WTC11 (cell line): Measurements from ENCODE around the gene TMEM120A. TPM values are rescaled to one million over a fixed set of nuclear protein-coding genes. Genes with fewer than 3 reads are reported as not detected.

ENCODE experiments used
- ATAC-seq: fragments of 200-7000 bp; cut with Tn5 transposase; 2 replicates; pipeline ENCODE4 v1.10.0; 2021; ENCODE audit warnings: mild to moderate bottlenecking, moderate library complexity
- CTCF ChIA-PET: fragments of 300-600 bp; sonication (Branson Sonifier 250); formaldehyde crosslinking; loops from one replicate; lab custom pipeline; 2021; ENCODE audit warnings: antibody characterized with exemption; lab: Charles Lee
- POLR2A ChIA-PET: fragments of 350-600 bp; sonication (Branson Sonifier 250); formaldehyde crosslinking; loops from one replicate; lab custom pipeline; 2021; ENCODE audit warnings: antibody characterized with exemption; lab: Charles Lee
- DNase-seq: peaks from one replicate; pipeline ENCODE4 v3.0.0; 2021; ENCODE audit warnings: low spot score
- H3K27ac Mint-ChIP-seq: 2 replicates; pipeline ENCODE4 v1.8.0; 2021; ENCODE audit warnings: mixed read lengths
- H3K27me3 Mint-ChIP-seq: 2 replicates; pipeline ENCODE4 v1.8.0; 2021; ENCODE audit warnings: low read depth, mild to moderate bottlenecking, moderate library complexity, mixed read lengths
- H3K36me3 Mint-ChIP-seq: 2 replicates; pipeline ENCODE4 v1.8.0; 2021; ENCODE audit warnings: mixed read lengths
- H3K4me1 Mint-ChIP-seq: 2 replicates; pipeline ENCODE4 v1.8.0; 2022; ENCODE audit warnings: mixed read lengths
- H3K4me3 Mint-ChIP-seq: 2 replicates; pipeline ENCODE4 v1.8.0; 2021; ENCODE audit warnings: mild to moderate bottlenecking, moderate library complexity, mixed read lengths
- H3K9me3 Mint-ChIP-seq: 2 replicates; pipeline ENCODE4 v1.8.0; 2021; ENCODE audit warnings: mixed read lengths
- CBFB ChIP-seq: sonication (generic); formaldehyde crosslinking; IDR thresholded peaks from 2 replicates; pipeline ENCODE4 v1.8.1; 2022; ENCODE audit warnings: mild to moderate bottlenecking, low read depth, missing genetic modification reagents
- ELF4 ChIP-seq: sonication (generic); formaldehyde crosslinking; IDR thresholded peaks from 2 replicates; pipeline ENCODE4 v1.8.1; 2022; ENCODE audit warnings: low read depth, mild to moderate bottlenecking, moderate library complexity, missing genetic modification reagents
- ESRRA ChIP-seq: sonication (generic); formaldehyde crosslinking; IDR thresholded peaks from 2 replicates; pipeline ENCODE4 v1.8.1; 2022; ENCODE audit warnings: mild to moderate bottlenecking, missing genetic modification reagents, borderline replicate concordance
- FOXJ3 ChIP-seq: sonication (generic); formaldehyde crosslinking; IDR thresholded peaks from 2 replicates; pipeline ENCODE4 v1.9.0; 2021; ENCODE audit warnings: missing genetic modification reagents, mild to moderate bottlenecking, borderline replicate concordance
- IRF2 ChIP-seq: sonication (generic); formaldehyde crosslinking; IDR thresholded peaks from 2 replicates; pipeline ENCODE4 v1.8.0; 2022; ENCODE audit warnings: low read depth, missing genetic modification reagents, borderline replicate concordance
- KAT7 ChIP-seq: sonication (generic); formaldehyde crosslinking; IDR thresholded peaks from 2 replicates; pipeline ENCODE4 v1.8.1; 2023; ENCODE audit warnings: missing genetic modification reagents, mild to moderate bottlenecking, borderline replicate concordance
- MYBL2 ChIP-seq: sonication (generic); formaldehyde crosslinking; IDR thresholded peaks from 2 replicates; pipeline ENCODE4 v1.8.1; 2023; ENCODE audit warnings: mild to moderate bottlenecking, moderate library complexity, missing genetic modification reagents
- NFATC4 ChIP-seq: fragments of 250-450 bp; sonication (Bioruptor Pico); IDR thresholded peaks from 2 replicates; pipeline ENCODE4 v1.9.0; 2021; ENCODE audit warnings: mild to moderate bottlenecking
- OVOL2 ChIP-seq: fragments of 250-450 bp; sonication (Bioruptor Pico); IDR thresholded peaks from 2 replicates; pipeline ENCODE4 v1.9.0; 2021; ENCODE audit warnings: mild to moderate bottlenecking, borderline replicate concordance
- RORB ChIP-seq: fragments of 250-450 bp; sonication (Bioruptor Pico); IDR thresholded peaks from 2 replicates; pipeline ENCODE4 v1.9.0; 2021; ENCODE audit warnings: mild to moderate bottlenecking
- TEAD1 ChIP-seq: sonication (generic); formaldehyde crosslinking; IDR thresholded peaks from 2 replicates; pipeline ENCODE4 v1.8.0; 2022; ENCODE audit warnings: mild to moderate bottlenecking, missing genetic modification reagents
- ZNF121 ChIP-seq: sonication (generic); formaldehyde crosslinking; IDR thresholded peaks from 2 replicates; pipeline ENCODE4 v1.8.0; 2023; ENCODE audit warnings: missing genetic modification reagents
- total RNA-seq: library from RNA; stranded (reverse); gene quantifications from 3 replicates; pipeline ENCODE4 v1.2.3, GENCODE V29; 2021
- TF ChIP-seq, protein P1 (sequence below): sonication (generic); formaldehyde crosslinking; IDR thresholded peaks from 2 replicates; pipeline ENCODE4 v1.8.0; 2022; ENCODE audit warnings: missing genetic modification reagents
- TF ChIP-seq, protein P2 (sequence below): sonication (generic); formaldehyde crosslinking; IDR thresholded peaks from 2 replicates; pipeline ENCODE4 v1.8.0; 2023; ENCODE audit warnings: missing genetic modification reagents, mild to moderate bottlenecking, borderline replicate concordance
- TF ChIP-seq, protein P3 (sequence below): sonication (generic); formaldehyde crosslinking; IDR thresholded peaks from 2 replicates; pipeline ENCODE4 v1.8.0; 2022; ENCODE audit warnings: mild to moderate bottlenecking, missing genetic modification reagents
- TF ChIP-seq, protein P4 (sequence below): sonication (generic); formaldehyde crosslinking; IDR thresholded peaks from 2 replicates; pipeline ENCODE4 v1.8.1; 2022; ENCODE audit warnings: missing genetic modification reagents, borderline replicate concordance
- TF ChIP-seq, protein P5 (sequence below): sonication (generic); formaldehyde crosslinking; IDR thresholded peaks from 2 replicates; pipeline ENCODE4 v1.8.1; 2023; ENCODE audit warnings: mild to moderate bottlenecking, missing genetic modification reagents, moderate library complexity
- TF ChIP-seq, protein P6 (sequence below): sonication (generic); formaldehyde crosslinking; IDR thresholded peaks from 2 replicates; pipeline ENCODE4 v1.8.1; 2022; ENCODE audit warnings: low read depth, mild to moderate bottlenecking, moderate library complexity, missing genetic modification reagents, borderline replicate concordance
- TF ChIP-seq, protein P7 (sequence below): sonication (generic); formaldehyde crosslinking; IDR thresholded peaks from 2 replicates; pipeline ENCODE4 v1.8.1; 2022; ENCODE audit warnings: low read depth, missing genetic modification reagents, borderline replicate concordance

Gene TMEM120A
- total RNA-seq, 1 experiment from 2014 or later, result 21.9 TPM

DNA sequence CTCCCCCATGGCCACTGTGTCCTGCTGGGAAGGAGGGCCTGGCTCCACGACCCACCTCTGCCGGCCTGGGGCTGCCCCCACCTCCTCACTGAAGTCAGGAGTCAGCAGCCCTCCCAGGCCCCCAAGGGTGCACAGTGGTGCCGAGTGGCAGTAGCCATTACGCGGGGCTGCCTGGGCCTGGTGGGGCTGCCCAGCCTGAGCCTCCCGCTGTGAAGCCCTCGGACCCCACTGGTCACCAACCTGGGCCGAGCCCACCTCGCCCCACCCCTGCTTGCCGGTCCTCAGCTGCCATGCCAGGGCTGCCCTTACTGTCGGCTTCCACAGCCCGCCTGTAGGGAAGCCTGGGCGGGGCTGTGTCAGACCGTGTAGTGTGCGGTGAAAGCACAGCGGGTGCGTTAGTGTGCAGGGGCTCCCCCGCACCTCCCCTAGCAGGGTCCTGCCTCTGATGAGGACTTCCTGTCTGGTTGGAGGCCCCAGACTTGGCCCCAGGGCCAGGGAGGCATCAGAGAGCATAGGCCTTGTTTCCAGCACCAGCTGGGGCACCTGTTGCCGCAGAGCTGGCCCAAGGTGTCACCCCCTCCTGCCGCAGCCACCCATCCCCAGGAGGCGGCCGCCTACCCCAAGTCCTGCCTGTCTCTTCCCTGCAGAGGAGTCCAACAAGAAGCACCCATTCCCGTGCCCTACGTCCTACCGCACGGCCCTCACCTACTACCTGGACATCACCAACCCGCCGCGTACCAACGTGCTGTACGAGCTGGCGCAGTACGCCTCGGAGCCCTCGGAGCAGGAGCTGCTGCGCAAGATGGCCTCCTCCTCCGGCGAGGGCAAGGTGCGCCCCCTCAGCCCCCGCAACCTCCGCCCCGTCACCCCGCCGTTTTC, 10.0 kb downstream of the TMEM120A start:
- CTCF ChIA-PET, result interaction anchor here (1.1 kb wide), 1 partner anchor 36 kb away, joined by 3 read pairs; no protein-coding TSS in a partner anchor
- Mint-ChIP-seq H3K9me3 (no peaks in the 10 kb centered on the region), H3K4me3 (no peak overlapping the region), H3K27me3 (no peaks in the 10 kb centered on the region), H3K27ac (no peak overlapping the region), H3K36me3 (peaks cover 15% of the 10 kb centered on the region)
- POLR2A ChIA-PET, result no interaction called here
- no peak for DNase-seq
- TF ChIP-seq FOXJ3 (CRISPR knock-in tag) (no peak), RORB (CRISPR knock-in tag) (no peak), TEAD1 (CRISPR knock-in tag) (no peak), CBFB (CRISPR knock-in tag) (no peak), ESRRA (no peak)
- TF ChIP-seq, protein P1, sequence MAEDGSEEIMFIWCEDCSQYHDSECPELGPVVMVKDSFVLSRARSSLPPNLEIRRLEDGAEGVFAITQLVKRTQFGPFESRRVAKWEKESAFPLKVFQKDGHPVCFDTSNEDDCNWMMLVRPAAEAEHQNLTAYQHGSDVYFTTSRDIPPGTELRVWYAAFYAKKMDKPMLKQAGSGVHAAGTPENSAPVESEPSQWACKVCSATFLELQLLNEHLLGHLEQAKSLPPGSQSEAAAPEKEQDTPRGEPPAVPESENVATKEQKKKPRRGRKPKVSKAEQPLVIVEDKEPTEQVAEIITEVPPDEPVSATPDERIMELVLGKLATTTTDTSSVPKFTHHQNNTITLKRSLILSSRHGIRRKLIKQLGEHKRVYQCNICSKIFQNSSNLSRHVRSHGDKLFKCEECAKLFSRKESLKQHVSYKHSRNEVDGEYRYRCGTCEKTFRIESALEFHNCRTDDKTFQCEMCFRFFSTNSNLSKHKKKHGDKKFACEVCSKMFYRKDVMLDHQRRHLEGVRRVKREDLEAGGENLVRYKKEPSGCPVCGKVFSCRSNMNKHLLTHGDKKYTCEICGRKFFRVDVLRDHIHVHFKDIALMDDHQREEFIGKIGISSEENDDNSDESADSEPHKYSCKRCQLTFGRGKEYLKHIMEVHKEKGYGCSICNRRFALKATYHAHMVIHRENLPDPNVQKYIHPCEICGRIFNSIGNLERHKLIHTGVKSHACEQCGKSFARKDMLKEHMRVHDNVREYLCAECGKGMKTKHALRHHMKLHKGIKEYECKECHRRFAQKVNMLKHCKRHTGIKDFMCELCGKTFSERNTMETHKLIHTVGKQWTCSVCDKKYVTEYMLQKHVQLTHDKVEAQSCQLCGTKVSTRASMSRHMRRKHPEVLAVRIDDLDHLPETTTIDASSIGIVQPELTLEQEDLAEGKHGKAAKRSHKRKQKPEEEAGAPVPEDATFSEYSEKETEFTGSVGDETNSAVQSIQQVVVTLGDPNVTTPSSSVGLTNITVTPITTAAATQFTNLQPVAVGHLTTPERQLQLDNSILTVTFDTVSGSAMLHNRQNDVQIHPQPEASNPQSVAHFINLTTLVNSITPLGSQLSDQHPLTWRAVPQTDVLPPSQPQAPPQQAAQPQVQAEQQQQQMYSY (CRISPR knock-in tag), result no peak
- TF ChIP-seq, protein P2, sequence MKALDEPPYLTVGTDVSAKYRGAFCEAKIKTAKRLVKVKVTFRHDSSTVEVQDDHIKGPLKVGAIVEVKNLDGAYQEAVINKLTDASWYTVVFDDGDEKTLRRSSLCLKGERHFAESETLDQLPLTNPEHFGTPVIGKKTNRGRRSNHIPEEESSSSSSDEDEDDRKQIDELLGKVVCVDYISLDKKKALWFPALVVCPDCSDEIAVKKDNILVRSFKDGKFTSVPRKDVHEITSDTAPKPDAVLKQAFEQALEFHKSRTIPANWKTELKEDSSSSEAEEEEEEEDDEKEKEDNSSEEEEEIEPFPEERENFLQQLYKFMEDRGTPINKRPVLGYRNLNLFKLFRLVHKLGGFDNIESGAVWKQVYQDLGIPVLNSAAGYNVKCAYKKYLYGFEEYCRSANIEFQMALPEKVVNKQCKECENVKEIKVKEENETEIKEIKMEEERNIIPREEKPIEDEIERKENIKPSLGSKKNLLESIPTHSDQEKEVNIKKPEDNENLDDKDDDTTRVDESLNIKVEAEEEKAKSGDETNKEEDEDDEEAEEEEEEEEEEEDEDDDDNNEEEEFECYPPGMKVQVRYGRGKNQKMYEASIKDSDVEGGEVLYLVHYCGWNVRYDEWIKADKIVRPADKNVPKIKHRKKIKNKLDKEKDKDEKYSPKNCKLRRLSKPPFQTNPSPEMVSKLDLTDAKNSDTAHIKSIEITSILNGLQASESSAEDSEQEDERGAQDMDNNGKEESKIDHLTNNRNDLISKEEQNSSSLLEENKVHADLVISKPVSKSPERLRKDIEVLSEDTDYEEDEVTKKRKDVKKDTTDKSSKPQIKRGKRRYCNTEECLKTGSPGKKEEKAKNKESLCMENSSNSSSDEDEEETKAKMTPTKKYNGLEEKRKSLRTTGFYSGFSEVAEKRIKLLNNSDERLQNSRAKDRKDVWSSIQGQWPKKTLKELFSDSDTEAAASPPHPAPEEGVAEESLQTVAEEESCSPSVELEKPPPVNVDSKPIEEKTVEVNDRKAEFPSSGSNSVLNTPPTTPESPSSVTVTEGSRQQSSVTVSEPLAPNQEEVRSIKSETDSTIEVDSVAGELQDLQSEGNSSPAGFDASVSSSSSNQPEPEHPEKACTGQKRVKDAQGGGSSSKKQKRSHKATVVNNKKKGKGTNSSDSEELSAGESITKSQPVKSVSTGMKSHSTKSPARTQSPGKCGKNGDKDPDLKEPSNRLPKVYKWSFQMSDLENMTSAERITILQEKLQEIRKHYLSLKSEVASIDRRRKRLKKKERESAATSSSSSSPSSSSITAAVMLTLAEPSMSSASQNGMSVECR (CRISPR knock-in tag), result no peak
- TF ChIP-seq, protein P3, sequence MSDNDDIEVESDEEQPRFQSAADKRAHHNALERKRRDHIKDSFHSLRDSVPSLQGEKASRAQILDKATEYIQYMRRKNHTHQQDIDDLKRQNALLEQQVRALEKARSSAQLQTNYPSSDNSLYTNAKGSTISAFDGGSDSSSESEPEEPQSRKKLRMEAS (CRISPR knock-in tag), result no peak
- TF ChIP-seq, all 79 proteins: peak for 0
- peaks cover under 1% of the 10 kb centered on the region for H3K4me1 Mint-ChIP-seq
- no peak for ATAC-seq

DNA sequence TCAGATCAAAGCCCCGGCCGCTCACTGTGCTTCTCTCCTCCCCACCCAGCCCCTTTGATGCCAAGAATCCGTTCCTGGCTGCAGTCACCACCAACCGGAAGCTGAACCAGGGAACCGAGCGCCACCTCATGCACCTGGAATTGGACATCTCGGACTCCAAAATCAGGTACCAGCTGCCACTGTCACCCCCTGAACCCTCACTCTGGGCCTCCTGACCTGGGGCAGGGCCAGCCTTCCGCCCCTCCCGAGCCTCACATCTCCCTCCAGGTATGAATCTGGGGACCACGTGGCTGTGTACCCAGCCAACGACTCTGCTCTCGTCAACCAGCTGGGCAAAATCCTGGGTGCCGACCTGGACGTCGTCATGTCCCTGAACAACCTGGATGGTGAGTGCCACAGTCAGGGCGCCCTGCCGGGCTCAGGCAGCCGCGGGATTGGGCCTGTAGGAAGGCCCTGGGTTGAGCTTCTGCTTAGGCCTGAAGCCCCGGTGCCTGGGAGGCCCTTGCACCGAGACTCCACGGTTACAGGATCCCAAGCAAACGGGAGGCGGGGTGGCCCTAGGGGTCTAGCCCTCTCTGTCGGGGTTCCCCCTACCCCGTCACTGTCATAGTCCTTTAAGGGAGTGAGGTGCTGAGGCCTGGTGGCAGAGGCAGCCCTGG, 10.8 kb downstream of the TMEM120A start:
- ATAC-seq (no peak), DNase-seq (no peak)
- CTCF ChIA-PET, result no interaction called here
- POLR2A ChIA-PET, result no interaction called here
- Mint-ChIP-seq H3K4me3 (no peak overlapping the region), H3K27ac (no peak overlapping the region), H3K36me3 (peaks cover 18% of the 10 kb centered on the region), H3K4me1 (no peaks in the 10 kb centered on the region), H3K9me3 (no peaks in the 10 kb centered on the region), H3K27me3 (no peaks in the 10 kb centered on the region)
- TF ChIP-seq IRF2 (CRISPR knock-in tag) (no peak), ELF4 (CRISPR knock-in tag) (no peak), KAT7 (CRISPR knock-in tag) (no peak), MYBL2 (CRISPR knock-in tag) (no peak), FOXJ3 (CRISPR knock-in tag) (no peak), NFATC4 (no peak), OVOL2 (CRISPR knock-in tag) (no peak), TEAD1 (CRISPR knock-in tag) (no peak), ZNF121 (CRISPR knock-in tag) (no peak), RORB (CRISPR knock-in tag) (no peak)
- TF ChIP-seq, protein P4, sequence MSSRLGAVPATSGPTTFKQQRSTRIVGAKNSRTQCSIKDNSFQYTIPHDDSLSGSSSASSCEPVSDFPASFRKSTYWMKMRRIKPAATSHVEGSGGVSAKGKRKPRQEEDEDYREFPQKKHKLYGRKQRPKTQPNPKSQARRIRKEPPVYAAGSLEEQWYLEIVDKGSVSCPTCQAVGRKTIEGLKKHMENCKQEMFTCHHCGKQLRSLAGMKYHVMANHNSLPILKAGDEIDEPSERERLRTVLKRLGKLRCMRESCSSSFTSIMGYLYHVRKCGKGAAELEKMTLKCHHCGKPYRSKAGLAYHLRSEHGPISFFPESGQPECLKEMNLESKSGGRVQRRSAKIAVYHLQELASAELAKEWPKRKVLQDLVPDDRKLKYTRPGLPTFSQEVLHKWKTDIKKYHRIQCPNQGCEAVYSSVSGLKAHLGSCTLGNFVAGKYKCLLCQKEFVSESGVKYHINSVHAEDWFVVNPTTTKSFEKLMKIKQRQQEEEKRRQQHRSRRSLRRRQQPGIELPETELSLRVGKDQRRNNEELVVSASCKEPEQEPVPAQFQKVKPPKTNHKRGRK (CRISPR knock-in tag), result no peak
- TF ChIP-seq, protein P5, sequence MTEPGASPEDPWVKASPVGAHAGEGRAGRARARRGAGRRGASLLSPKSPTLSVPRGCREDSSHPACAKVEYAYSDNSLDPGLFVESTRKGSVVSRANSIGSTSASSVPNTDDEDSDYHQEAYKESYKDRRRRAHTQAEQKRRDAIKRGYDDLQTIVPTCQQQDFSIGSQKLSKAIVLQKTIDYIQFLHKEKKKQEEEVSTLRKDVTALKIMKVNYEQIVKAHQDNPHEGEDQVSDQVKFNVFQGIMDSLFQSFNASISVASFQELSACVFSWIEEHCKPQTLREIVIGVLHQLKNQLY (CRISPR knock-in tag), result no peak
- TF ChIP-seq, protein P6, sequence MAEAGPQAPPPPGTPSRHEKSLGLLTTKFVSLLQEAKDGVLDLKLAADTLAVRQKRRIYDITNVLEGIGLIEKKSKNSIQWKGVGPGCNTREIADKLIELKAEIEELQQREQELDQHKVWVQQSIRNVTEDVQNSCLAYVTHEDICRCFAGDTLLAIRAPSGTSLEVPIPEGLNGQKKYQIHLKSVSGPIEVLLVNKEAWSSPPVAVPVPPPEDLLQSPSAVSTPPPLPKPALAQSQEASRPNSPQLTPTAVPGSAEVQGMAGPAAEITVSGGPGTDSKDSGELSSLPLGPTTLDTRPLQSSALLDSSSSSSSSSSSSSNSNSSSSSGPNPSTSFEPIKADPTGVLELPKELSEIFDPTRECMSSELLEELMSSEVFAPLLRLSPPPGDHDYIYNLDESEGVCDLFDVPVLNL, result no peak
- TF ChIP-seq, protein P7, sequence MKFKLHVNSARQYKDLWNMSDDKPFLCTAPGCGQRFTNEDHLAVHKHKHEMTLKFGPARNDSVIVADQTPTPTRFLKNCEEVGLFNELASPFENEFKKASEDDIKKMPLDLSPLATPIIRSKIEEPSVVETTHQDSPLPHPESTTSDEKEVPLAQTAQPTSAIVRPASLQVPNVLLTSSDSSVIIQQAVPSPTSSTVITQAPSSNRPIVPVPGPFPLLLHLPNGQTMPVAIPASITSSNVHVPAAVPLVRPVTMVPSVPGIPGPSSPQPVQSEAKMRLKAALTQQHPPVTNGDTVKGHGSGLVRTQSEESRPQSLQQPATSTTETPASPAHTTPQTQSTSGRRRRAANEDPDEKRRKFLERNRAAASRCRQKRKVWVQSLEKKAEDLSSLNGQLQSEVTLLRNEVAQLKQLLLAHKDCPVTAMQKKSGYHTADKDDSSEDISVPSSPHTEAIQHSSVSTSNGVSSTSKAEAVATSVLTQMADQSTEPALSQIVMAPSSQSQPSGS (CRISPR knock-in tag), result no peak
